HUES48 (cell line): ENCODE measurements around the gene FKBP10.
"Not testable (repeated sequence)": the region's sequence is repeated elsewhere in the genome, so short reads cannot be mapped to it uniquely, and the experiment has no call there.

Experiments
- H3K27ac ChIP-seq: one replicate; pipeline ENCODE4 v1.7.0; 2013; ENCODE audit warnings: low read depth, low read length, inconsistent platforms
- H3K27me3 ChIP-seq: 2 replicates; pipeline ENCODE4 v1.6.1; 2013; ENCODE audit warnings: mild to moderate bottlenecking, low read length; ENCODE audit not compliant: control insufficient read depth, insufficient read depth
- H3K36me3 ChIP-seq: 2 replicates; pipeline ENCODE4 v1.6.1; 2013; ENCODE audit warnings: low read length; ENCODE audit not compliant: control insufficient read depth, insufficient read depth
- H3K4me1 ChIP-seq: 2 replicates; pipeline ENCODE4 v1.6.1; 2013; ENCODE audit warnings: mild to moderate bottlenecking, low read length; ENCODE audit not compliant: control insufficient read depth, insufficient read depth
- H3K4me3 ChIP-seq: 2 replicates; pipeline ENCODE4 v1.5.1; 2013; ENCODE audit warnings: mild to moderate bottlenecking, low read depth, low read length
- H3K9ac ChIP-seq: 2 replicates; pipeline ENCODE4 v1.6.1; 2013; ENCODE audit warnings: mild to moderate bottlenecking, low read depth, low read length, moderate library complexity
- H3K9me3 ChIP-seq: 2 replicates; pipeline ENCODE4 v1.6.1; 2013; ENCODE audit warnings: low read length; ENCODE audit not compliant: control insufficient read depth, insufficient read depth

The FKBP10 gene

GRCh38 chr17:41773190-41773588 is 39.6 kb upstream of the FKBP10 start:
- H3K9me3 ChIP-seq = no peaks in the 10 kb centered on the region
- H3K36me3 ChIP-seq = peaks cover 32% of the 10 kb centered on the region
- H3K27me3 ChIP-seq = no peaks in the 10 kb centered on the region
- H3K27ac ChIP-seq = peak overlapping the region; percentile 57
- no peak overlapping the region for H3K9ac ChIP-seq
- peaks cover 33% of the 10 kb centered on the region for H3K4me1 ChIP-seq
- no peak overlapping the region for H3K4me3 ChIP-seq

- Histone ChIP-seq H3K4me3 (no peak overlapping the region), H3K9me3 (no peaks in the 10 kb centered on the region), H3K9ac (no peak overlapping the region), H3K27me3 (no peaks in the 10 kb centered on the region), H3K4me1 (peaks cover 33% of the 10 kb centered on the region), H3K27ac (peak overlapping the region; percentile 57), H3K36me3 (peaks cover 28% of the 10 kb centered on the region)
These were observed 39.0 kb upstream of the FKBP10 start for GRCh38 chr17:41773731-41774193.

GRCh38 chr17:41775394-41776226 is 37.2 kb upstream of the FKBP10 start:
- H3K4me1 ChIP-seq = peaks cover 33% of the 10 kb centered on the region
- H3K36me3 ChIP-seq = peaks cover 9% of the 10 kb centered on the region
- H3K9ac ChIP-seq = no peak overlapping the region; the same call in 1 of the 2 replicates
- no peaks in the 10 kb centered on the region for H3K27me3 ChIP-seq
- H3K4me3 ChIP-seq = no peak overlapping the region
- H3K9me3 ChIP-seq = no peaks in the 10 kb centered on the region
- peak overlapping the region; percentile 79 for H3K27ac ChIP-seq

- not testable (repeated sequence) for H3K36me3 ChIP-seq, H3K9me3 ChIP-seq, H3K27me3 ChIP-seq, H3K9ac ChIP-seq, H3K4me3 ChIP-seq
- H3K4me1 ChIP-seq = peaks cover 33% of the 10 kb centered on the region
- peak overlapping the region; percentile 79 for H3K27ac ChIP-seq
These were observed 36.4 kb upstream of the FKBP10 start for GRCh38 chr17:41776262-41776900.

- Histone ChIP-seq H3K36me3 (no peaks in the 10 kb centered on the region), H3K27me3 (no peaks in the 10 kb centered on the region), H3K9ac (no peak overlapping the region), H3K4me3 (no peak overlapping the region), H3K4me1 (peaks cover 30% of the 10 kb centered on the region), H3K9me3 (no peaks in the 10 kb centered on the region), H3K27ac (peak overlapping the region; percentile 71)
These were observed 35.6 kb upstream of the FKBP10 start for GRCh38 chr17:41777157-41777573.

GRCh38 chr17:41777574-41778188 is 35.1 kb upstream of the FKBP10 start:
- no peaks in the 10 kb centered on the region for H3K27me3 ChIP-seq

GRCh38 chr17:41779954-41780353 is 32.9 kb upstream of the FKBP10 start:
- no peak overlapping the region for H3K4me3 ChIP-seq
- H3K36me3 ChIP-seq = no peaks in the 10 kb centered on the region
- no peaks in the 10 kb centered on the region for H3K27me3 ChIP-seq
- H3K9me3 ChIP-seq = no peaks in the 10 kb centered on the region
- no peak overlapping the region for H3K9ac ChIP-seq
- H3K27ac ChIP-seq = no peak overlapping the region
- H3K4me1 ChIP-seq = peaks cover 32% of the 10 kb centered on the region

More at GRCh38 chr17:41777574-41778188, 35.1 kb upstream of the FKBP10 start:
- Histone ChIP-seq H3K4me1 (peaks cover 29% of the 10 kb centered on the region), H3K4me3 (no peak overlapping the region), H3K9ac (no peak overlapping the region), H3K9me3 (no peaks in the 10 kb centered on the region), H3K36me3 (no peaks in the 10 kb centered on the region), H3K27ac (peak overlapping the region; percentile 71)

GRCh38 chr17:41781404-41782110 is 31.2 kb upstream of the FKBP10 start:
- H3K4me3 ChIP-seq = no peak overlapping the region
- H3K27ac ChIP-seq = no peak overlapping the region
- H3K9ac ChIP-seq = no peak overlapping the region
- no peaks in the 10 kb centered on the region for H3K9me3 ChIP-seq
- peaks cover 21% of the 10 kb centered on the region for H3K4me1 ChIP-seq
- H3K27me3 ChIP-seq = no peaks in the 10 kb centered on the region
- H3K36me3 ChIP-seq = no peaks in the 10 kb centered on the region

- Histone ChIP-seq H3K9ac (no peak overlapping the region), H3K9me3 (no peaks in the 10 kb centered on the region), H3K36me3 (no peaks in the 10 kb centered on the region), H3K4me3 (no peak overlapping the region), H3K4me1 (peaks cover 23% of the 10 kb centered on the region), H3K27me3 (no peaks in the 10 kb centered on the region), H3K27ac (no peak overlapping the region)
These were observed 30.7 kb upstream of the FKBP10 start for GRCh38 chr17:41782142-41782541.

GRCh38 chr17:41784207-41784744 is 28.5 kb upstream of the FKBP10 start:
- H3K9me3 ChIP-seq = no peaks in the 10 kb centered on the region
- no peaks in the 10 kb centered on the region for H3K27me3 ChIP-seq
- H3K4me1 ChIP-seq = peaks cover 21% of the 10 kb centered on the region
- no peaks in the 10 kb centered on the region for H3K36me3 ChIP-seq
- H3K9ac ChIP-seq = peak overlapping the region; percentile 58; the same call in 1 of the 2 replicates
- peak overlapping the region; percentile 96 for H3K27ac ChIP-seq
- peak overlapping the region; percentile 73 for H3K4me3 ChIP-seq
